ENCODE data around the gene SMU1. TPM values are rescaled to one million over a fixed set of nuclear protein-coding genes. Genes with fewer than 3 reads are reported as not detected.

The SMU1 gene
- total and polyA plus RNA-seq, 12 donors, result 5.8 to 18.5 (median 16.7) TPM

GRCh38 chr9:33112094-33112493, 35.6 kb upstream of the SMU1 start:
- Histone ChIP-seq H3K27me3 (no peaks in the 10 kb centered on the region), H3K27ac (no peak overlapping the region), H3K4me1 (peaks cover 5 to 52% (median 33%) of the 10 kb centered on the region in 9 donors), H3K4me3 (no peak overlapping the region), H3K9me3 (no peaks in the 10 kb centered on the region), H3K36me3 (peaks cover 0 to 74% (median 25%) of the 10 kb centered on the region in 9 donors)
- intact Hi-C loops (cut with DNase I), result loop anchor here in 1 of 10 donors (5.0 kb wide), 1 partner anchor 55 kb away; the partner anchor contains the start of gene B4GALT1
- no peak for ATAC-seq
- WGBS, 2 donors, result 81 to 85% methylated on average over 4 of the region's 4 CpGs
- TF ChIP-seq CTCF (IDR thresholded peaks at IDR 0.05), result no peak
- DNase-seq, result no peak

- no peak for ATAC-seq
- intact Hi-C loops (cut with DNase I), result loop anchor here in 1 of 10 donors (5.0 kb wide), 1 partner anchor 56 kb away; the partner anchor contains the start of gene B4GALT1
- no peak for TF ChIP-seq CTCF (IDR thresholded peaks at IDR 0.05)
- no peaks in the 10 kb centered on the region for H3K27me3 ChIP-seq
- H3K4me1 ChIP-seq, result peaks cover 5 to 52% (median 36%) of the 10 kb centered on the region in 9 donors
- 88 to 90% methylated on average over 5 of the region's 5 CpGs for whole genome bisulfite sequencing, 2 donors
- peaks cover 0 to 74% (median 25%) of the 10 kb centered on the region in 9 donors for H3K36me3 ChIP-seq
- H3K4me3 ChIP-seq, result no peak overlapping the region
- DNase-seq, result no peak
- H3K27ac ChIP-seq, result peak overlapping the region in 1 of 10 donors; percentile 33
- H3K9me3 ChIP-seq, result no peaks in the 10 kb centered on the region
Measured at GRCh38 chr9:33111631-33112030, 35.2 kb upstream of the SMU1 start.

- Histone ChIP-seq H3K9me3 (no peaks in the 10 kb centered on the region), H3K27ac (peak overlapping the region in 1 of 10 donors; percentile 11), H3K36me3 (peaks cover 0 to 66% (median 25%) of the 10 kb centered on the region in 9 donors), H3K4me1 (peaks cover 5 to 52% (median 43%) of the 10 kb centered on the region in 9 donors), H3K27me3 (no peaks in the 10 kb centered on the region), H3K4me3 (no peak overlapping the region)
- TF ChIP-seq CTCF (IDR thresholded peaks at IDR 0.05), result no peak
- intact Hi-C loops (cut with DNase I), result loop anchor here in 1 of 10 donors (5.0 kb wide), 1 partner anchor 57 kb away; the partner anchor contains the start of gene B4GALT1
- ATAC-seq, result no peak
- DNase-seq, result no peak
- 75 to 88% methylated on average over 5 of the region's 5 CpGs for whole genome bisulfite sequencing, 2 donors
Measured at GRCh38 chr9:33110686-33111085, 34.2 kb upstream of the SMU1 start.

- no peaks in the 10 kb centered on the region for H3K27me3 ChIP-seq
- H3K4me1 ChIP-seq, result peaks cover 5 to 51% (median 39%) of the 10 kb centered on the region in 9 donors
- TF ChIP-seq CTCF (IDR thresholded peaks at IDR 0.05), result no peak
- 85 to 94% methylated on average over 1 of the region's 1 CpG for WGBS, 2 donors
- H3K9me3 ChIP-seq, result no peaks in the 10 kb centered on the region
- peak overlapping the region in 4 of 10 donors; percentile 9 to 35 (median 24) for H3K27ac ChIP-seq
- DNase-seq (no peak), ATAC-seq (no peak)
- H3K4me3 ChIP-seq, result no peak overlapping the region
- intact Hi-C loops (cut with DNase I), result loop anchor here in 5 of 10 donors (5.0 to 10.0 kb wide), 4 partner anchors 47 to 65 kb away; partner anchors contain the start of gene B4GALT1 (in 3 of the 5)
- H3K36me3 ChIP-seq, result peaks cover 0 to 59% (median 22%) of the 10 kb centered on the region in 9 donors
Measured at GRCh38 chr9:33109850-33110595, 33.5 kb upstream of the SMU1 start.

Data from heart right ventricle (tissue), 16 donors.